BJ (cell line): ENCODE measurements around the gene PCTP. TPM values are rescaled to one million over a fixed set of nuclear protein-coding genes. Genes with fewer than 3 reads are reported as not detected.

Experiments
- CTCF ChIA-PET: fragments of 350-600 bp; formaldehyde crosslinking; extraction: SDS; loops from one replicate; lab custom pipeline; 2021; ENCODE audit warnings: antibody characterized with exemption, inconsistent platforms; lab: Yijun Ruan, JAX
- POLR2A ChIA-PET: fragments of 300-600 bp; sonication (Branson Sonifier 250); formaldehyde crosslinking; extraction: SDS; loops from one replicate; lab custom pipeline; 2021; ENCODE audit warnings: antibody characterized with exemption; lab: Charles Lee
- DNase-seq: peaks from one replicate; pipeline ENCODE4 v3.0.0-alpha.2; 2011; ENCODE audit warnings: low read depth
- H3K27me3 ChIP-seq: 2 replicates; pipeline ENCODE4 v1.6.0; 2011; ENCODE audit warnings: low read length; ENCODE audit not compliant: control insufficient read depth, insufficient read depth
- H3K36me3 ChIP-seq: 2 replicates; pipeline ENCODE4 v1.5.1; 2011; ENCODE audit warnings: low read length; ENCODE audit not compliant: control insufficient read depth, insufficient read depth
- H3K4me3 ChIP-seq: 2 replicates; pipeline ENCODE4 v1.5.1; 2011; ENCODE audit warnings: low read depth, mild to moderate bottlenecking, control low read depth, low read length
- polyA plus RNA-seq: library from polyadenylated mRNA; depleted of rRNA; stranded (reverse); fragments of >200 nt; gene quantifications from 2 replicates; pipeline ENCODE4 v1.2.3, GENCODE V29; 2011
- TF ChIP-seq, protein P1 (sequence below): IDR thresholded peaks from 2 replicates; pipeline ENCODE4 v1.5.1; 2011; ENCODE audit warnings: low read depth, mild to moderate bottlenecking, control low read depth, inconsistent platforms, low read length, moderate library complexity; ENCODE audit not compliant: insufficient read depth

Gene PCTP
- polyA plus RNA-seq, 1 experiment: 10.2 TPM

- H3K36me3 ChIP-seq: no peaks in the 10 kb centered on the region
- TF ChIP-seq, protein P1, sequence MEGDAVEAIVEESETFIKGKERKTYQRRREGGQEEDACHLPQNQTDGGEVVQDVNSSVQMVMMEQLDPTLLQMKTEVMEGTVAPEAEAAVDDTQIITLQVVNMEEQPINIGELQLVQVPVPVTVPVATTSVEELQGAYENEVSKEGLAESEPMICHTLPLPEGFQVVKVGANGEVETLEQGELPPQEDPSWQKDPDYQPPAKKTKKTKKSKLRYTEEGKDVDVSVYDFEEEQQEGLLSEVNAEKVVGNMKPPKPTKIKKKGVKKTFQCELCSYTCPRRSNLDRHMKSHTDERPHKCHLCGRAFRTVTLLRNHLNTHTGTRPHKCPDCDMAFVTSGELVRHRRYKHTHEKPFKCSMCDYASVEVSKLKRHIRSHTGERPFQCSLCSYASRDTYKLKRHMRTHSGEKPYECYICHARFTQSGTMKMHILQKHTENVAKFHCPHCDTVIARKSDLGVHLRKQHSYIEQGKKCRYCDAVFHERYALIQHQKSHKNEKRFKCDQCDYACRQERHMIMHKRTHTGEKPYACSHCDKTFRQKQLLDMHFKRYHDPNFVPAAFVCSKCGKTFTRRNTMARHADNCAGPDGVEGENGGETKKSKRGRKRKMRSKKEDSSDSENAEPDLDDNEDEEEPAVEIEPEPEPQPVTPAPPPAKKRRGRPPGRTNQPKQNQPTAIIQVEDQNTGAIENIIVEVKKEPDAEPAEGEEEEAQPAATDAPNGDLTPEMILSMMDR: no peak
- H3K27me3 ChIP-seq: no peaks in the 10 kb centered on the region; the same call in 1 of the 2 replicates
- no peak overlapping the region for H3K4me3 ChIP-seq
- POLR2A ChIA-PET: no interaction called here
- CTCF ChIA-PET: interaction anchor here (1.2 to 4.0 kb wide), 3 partner anchors 11 to 105 kb away, joined by 3 to 25 read pairs (median 4); no protein-coding TSS in a partner anchor
- no peak for DNase-seq
Measured at GRCh38 chr17:55706808-55707773, 43.8 kb upstream of the PCTP start.

GRCh38 chr17:55708175-55708974, 42.5 kb upstream of the PCTP start:
- Histone ChIP-seq H3K27me3 (no peaks in the 10 kb centered on the region; the same call in 1 of the 2 replicates), H3K4me3 (no peak overlapping the region), H3K36me3 (no peaks in the 10 kb centered on the region)
- ChIA-PET POLR2A (no interaction called here), CTCF (interaction anchor here (1.1 to 4.0 kb wide), 5 partner anchors 10 to 170 kb away, joined by 3 to 25 read pairs (median 3); no protein-coding TSS in a partner anchor)
- DNase-seq: no peak
- TF ChIP-seq, protein P1: no peak

GRCh38 chr17:55709440-55709839, 41.4 kb upstream of the PCTP start:
- Histone ChIP-seq H3K36me3 (no peaks in the 10 kb centered on the region), H3K27me3 (no peaks in the 10 kb centered on the region; the same call in 1 of the 2 replicates), H3K4me3 (no peak overlapping the region)
- TF ChIP-seq, protein P1: no peak
- DNase-seq: no peak
- ChIA-PET CTCF (interaction anchor here (4.0 kb wide), 1 partner anchor 9 kb away, joined by 25 read pairs; no protein-coding TSS in a partner anchor), POLR2A (no interaction called here)

DNA sequence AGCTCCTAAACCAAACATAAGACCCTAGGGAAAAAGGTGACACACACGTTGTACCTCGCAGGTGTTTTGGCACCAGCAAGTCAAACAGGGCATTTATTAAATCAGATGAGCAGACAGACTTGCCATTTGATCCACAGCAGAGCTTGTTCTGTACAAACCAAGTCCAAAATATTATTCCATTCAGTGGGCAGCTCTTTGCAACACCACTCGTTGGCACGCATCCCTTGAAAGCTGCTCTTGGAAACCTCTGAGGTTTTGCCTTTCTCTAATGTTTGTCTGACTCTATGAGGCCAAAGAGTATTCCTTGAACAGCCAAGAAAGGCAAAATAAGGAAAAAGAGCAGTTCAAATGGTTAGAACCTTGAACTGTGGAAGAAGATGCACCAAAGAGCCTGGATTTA, 40.9 kb upstream of the PCTP start:
- POLR2A ChIA-PET: no interaction called here
- CTCF ChIA-PET: interaction anchor here (4.0 kb wide), 1 partner anchor 8 kb away, joined by 25 read pairs; no protein-coding TSS in a partner anchor
- Histone ChIP-seq H3K4me3 (no peak overlapping the region), H3K36me3 (no peaks in the 10 kb centered on the region), H3K27me3 (no peaks in the 10 kb centered on the region; the same call in 1 of the 2 replicates)
- no peak for DNase-seq
- TF ChIP-seq, protein P1: no peak
